CD4-positive, alpha-beta T cell treated with Interleukin-17A for 4 hours (primary cell): ENCODE data around the gene FNDC11.
"Not testable (repeated sequence)": the region's sequence is repeated elsewhere in the genome, so short reads cannot be mapped to it uniquely, and the experiment has no call there.

ENCODE experiments used
- DNase-seq: peaks from one replicate; pipeline ENCODE4 v3.0.0-alpha.2; 2020; ENCODE audit warnings: mixed read lengths

The FNDC11 gene

DNA sequence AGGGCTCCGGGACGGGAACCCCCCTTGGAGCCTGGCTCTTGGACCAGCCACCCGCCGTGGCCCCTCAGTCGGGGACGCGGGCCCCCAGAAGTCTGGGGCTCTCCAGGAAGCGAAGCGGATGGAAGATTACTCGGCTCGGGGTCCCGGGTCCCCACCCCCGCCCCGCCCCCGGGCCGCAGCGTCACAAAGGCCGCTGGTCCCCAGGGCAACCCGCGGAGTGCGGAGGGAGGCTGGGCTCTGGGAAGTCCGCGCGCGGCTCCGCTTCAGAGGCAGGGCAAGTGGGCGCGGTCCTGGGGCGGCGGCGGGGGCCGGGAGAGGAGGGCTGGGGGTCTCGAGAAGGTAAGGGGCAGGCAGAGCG, at the start of gene FNDC11:
Gene FNDC11 (plus strand): TSS at position 227 of the 358 bp plus-strand sequence. CDS start 1,505 bp downstream, outside the sequence.
- DNase-seq: peak; percentile 69

DNA sequence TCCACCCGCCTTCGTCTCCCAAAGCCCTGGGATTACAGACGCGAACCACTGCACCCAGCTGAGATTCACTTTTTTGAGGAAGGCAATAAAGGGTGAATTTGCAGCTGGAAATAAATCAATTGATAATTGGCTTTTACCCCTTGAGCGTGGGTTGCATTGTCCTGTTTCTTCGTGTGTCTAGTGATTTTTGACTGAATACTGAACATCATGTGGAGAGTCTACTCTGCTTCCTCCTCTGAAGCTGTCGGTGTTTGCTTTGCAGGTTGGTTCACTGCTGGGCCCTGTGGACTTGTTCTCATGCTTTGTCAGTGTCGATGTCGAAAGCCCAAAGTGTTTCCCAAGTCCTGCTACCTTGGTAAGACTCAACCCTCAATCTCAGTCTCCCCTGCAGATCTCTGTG, 49.3 kb upstream of the FNDC11 start:
- DNase-seq: no peak

DNA sequence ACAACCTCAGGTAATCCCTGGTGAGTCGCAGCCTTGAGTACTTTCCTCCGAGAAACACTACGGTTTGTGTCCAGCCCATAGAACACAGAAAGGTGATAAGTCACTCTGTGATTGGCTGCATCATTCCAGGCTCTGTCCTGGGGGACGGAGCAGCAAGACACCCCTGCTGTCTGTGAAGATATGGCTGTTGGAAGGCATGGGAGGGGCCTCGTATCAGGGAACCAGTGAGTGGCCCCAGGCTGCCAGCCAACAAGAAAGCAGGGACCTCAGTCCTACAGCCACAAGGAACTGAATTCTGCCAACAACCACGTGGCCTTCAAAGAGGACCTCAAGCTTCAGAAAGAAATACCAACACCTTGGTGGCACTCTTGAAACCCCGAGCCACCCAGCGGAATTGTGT, 48.7 kb upstream of the FNDC11 start:
- no peak for DNase-seq

- DNase-seq: no peak
These were observed 48.2 kb upstream of the FNDC11 start for GRCh38 chr20:63505723-63506122.

DNA sequence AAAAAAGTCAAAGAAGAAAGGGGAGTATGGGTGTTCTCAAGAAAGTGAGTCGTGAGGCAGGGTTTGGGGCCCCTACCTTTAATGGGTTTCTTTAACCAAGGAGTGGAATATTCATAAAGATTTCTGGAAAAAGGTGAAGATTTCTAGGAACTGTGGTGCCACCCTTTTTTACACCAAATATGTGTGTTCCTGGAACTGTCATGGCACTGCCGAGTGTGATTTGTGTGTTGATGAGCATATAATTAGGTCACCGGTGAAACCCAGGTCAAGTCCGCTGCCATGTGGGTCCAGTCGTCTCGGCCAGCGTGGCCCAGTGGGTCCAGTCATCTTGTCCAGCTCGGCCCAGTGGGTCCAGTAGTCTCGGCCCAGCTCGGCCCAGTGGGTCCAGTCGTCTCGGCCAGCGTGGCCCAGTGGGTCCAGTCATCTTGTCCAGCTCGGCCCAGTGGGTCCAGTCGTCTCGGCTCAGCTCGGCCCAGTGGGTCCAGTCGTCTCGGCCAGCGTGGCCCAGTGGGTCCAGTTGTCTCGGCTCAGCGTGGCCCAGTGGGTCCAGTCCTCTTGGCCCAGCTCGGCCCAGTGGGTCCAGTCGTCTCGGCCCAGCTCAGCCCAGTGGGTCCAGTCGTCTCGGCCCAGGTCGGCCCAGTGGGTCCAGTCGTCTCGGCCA, 46.7 kb upstream of the FNDC11 start:
- DNase-seq: no peak

GRCh38 chr20:63508072-63508768, 45.7 kb upstream of the FNDC11 start:
- no peak for DNase-seq

DNA sequence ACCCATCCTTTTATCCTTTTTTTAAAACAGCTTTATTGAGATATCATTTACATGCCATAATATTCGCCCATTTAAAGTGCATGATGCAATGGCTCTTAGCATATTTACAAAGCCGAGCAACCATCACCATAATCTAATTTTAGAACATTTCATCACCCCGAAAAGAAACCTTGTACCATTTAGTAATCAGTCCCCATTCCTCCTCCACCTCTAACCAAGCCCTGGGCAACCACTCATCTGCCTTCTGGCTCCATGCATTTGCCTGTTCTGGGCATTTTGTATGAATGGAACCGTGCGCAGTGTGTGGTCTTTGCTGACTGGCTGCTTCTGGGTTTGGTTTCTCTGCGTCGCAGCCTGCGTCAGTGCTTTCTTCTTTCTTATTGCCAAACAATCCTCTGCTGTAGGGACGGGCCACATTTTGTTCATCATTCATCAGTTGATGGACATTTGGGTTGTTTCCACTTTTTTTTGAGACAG, 44.8 kb upstream of the FNDC11 start:
- no peak for DNase-seq

GRCh38 chr20:63513207-63513606, 40.8 kb upstream of the FNDC11 start:
- DNase-seq: no peak

- not testable (repeated sequence) for DNase-seq
These were observed 39.4 kb upstream of the FNDC11 start for GRCh38 chr20:63514520-63514919.

DNA sequence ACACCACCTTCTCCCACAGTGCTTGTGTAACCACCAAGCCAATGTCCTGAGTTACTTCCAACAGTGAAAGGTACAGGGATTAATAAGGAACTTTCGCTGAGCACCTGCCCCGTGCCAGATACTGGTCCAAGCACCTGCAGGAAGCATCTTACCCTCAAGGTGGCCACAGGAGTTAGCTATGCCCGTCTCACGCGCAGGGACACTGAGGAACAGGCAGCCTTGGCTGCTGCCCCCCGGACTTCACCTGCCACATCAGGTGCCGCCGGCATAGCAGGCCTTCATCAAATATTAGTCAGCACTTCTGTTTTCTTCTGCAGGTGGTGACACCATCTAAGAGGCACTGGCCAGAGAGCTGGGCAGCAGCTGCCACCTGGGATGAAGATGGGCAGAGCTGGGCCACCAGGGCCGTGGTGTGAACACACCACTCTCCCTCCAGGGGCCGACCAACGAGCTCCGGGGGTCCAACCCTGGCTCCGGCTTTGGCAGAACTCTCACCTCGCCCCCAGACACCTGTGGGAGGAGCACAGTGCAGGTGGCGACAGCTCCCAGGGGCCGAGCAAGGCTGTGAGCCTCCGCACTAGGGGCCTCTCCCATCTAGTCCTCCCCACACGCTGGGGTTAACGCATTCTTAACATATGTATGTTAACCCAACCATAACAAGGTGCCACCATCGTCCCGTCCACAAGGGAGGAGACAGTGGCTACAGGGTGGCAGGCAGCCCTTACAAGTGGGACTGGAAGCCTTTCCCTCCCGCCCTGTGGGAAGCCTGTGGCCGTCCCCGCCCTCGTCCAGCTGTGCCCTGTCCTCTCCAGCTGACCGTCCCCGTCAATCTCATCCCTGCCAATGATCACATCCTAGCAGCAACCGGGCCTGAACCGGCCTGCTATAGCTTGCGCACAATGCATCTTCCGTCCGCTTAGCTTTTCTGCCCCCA, 36.3 kb upstream of the FNDC11 start:
- no peak for DNase-seq

GRCh38 chr20:63518351-63518861, 35.6 kb upstream of the FNDC11 start:
- DNase-seq: no peak

DNA sequence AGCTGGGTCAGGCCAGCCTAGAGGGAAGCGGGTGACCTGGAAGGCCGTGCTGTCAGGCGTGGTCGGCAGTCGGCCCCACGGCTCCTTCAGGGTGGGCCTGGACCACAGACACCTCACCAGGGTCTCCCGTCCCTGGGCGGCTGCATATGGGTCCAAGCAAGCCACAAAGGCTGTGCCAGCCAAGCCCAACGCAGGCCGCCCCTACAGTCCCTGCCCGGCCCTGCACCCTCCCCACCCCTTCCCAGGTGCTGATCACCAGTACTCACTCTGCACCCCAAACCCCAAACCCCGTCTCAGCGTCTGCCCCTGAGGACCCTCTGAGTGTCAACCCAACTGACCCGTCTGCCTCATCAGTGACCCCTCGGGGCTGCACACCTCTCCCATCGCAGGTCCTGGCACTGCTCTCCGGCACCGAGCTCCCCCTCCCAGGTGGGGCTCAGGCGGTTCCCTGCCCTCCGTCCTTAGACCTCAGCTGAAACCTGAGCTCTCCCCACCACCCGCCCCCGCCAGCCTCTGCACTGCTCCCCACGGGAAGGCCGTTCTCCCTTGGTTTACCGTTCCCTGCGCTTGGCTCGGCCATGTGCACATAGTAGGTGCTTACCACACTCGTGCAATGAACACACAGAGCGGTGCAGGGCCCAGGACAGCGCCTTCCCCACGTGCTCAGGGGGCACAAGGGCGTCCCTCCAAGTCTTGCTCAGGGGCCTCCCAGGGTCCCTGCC, 34.9 kb upstream of the FNDC11 start:
- DNase-seq: no peak

DNA sequence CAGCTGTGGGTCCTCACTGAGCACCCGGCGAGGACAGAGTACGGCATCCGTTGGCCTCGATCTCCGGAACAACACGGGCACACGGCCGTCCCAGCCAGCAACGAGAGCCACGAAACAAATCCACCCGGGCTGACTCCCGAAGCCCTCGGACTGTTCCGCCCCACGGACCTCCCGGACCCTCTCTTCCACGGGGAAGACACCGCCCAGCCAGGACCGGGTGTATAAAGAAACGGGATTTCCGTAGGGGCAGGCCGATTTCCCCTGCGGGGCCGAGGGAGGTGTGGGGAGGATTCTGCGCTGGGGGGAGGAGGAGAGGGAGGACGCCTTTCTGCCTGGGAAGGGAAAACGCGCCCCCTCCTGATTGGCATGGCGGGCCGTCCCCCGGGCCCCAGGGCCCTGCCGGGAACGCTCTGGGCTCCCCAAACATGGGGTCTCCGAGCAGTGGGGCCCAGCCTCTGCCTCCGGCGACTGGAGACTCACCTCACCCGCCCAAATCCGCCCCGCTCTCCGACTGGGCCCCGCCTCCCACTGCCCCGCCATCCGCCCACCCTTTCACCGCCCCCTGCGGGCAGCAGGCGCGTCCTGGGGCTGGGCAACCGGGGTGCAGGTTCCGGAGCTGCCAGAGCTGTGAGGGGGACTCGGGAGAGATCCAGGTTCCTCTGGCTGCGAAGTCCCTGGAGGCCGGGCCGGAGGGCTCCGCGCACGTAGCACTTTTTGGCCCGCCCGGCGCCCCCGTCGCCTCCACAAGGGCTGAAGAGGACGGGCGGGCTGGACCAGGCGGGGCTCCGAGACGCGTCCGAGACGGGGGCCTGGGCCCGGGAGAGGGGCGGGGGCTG, 34.1 kb upstream of the FNDC11 start:
- peak; percentile 81 for DNase-seq

GRCh38 chr20:63520504-63520933, 33.4 kb upstream of the FNDC11 start, which contains the start of gene PPDPF:
PPDPF (plus strand) TSS chr20:63520765; CDS start chr20:63521309, 544 bp downstream.
- DNase-seq: peak; percentile 86

- peak; percentile 72 for DNase-seq
These were observed 32.9 kb upstream of the FNDC11 start for GRCh38 chr20:63520934-63521601.

- DNase-seq: no peak
These were observed 32.4 kb upstream of the FNDC11 start for GRCh38 chr20:63521602-63522001.

- DNase-seq: no peak
These were observed 31.7 kb upstream of the FNDC11 start for GRCh38 chr20:63522091-63522868.

DNA sequence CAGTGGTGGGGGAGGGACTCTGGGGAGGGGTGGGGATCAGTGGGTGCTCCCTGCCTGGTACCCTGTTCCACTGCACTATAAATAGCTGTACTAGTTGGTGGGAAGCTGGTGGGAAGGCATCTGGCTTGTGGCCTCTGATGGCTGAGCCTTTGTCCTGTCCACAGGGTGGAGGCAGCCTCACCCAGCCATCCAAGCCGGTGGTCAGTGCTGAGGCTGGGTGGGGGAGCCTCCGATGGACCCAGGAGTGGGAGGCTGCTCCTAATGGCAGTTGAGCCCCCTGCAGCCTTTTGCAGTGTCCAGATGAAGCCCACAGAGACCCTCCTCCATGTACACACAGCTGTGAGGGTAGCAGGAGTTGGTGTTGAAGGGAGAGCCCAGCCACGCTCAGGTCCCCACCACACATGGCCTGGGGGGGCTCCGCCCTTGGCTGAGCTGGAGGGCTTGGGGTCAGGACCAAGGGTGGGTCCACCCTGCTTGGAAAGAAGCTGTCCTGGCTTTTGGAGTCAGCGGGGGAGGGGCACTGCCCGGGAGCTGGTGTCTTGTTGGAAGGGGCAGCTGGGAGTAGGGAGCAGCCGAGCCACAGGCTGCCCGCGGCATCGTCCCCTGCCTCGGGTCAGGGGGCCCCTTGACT, 30.9 kb upstream of the FNDC11 start:
- DNase-seq: no peak

GRCh38 chr20:63525185-63525584, 28.8 kb upstream of the FNDC11 start:
- DNase-seq: no peak
